H1 (cell line): Measurements from ENCODE around the gene KCNK7. TPM values are rescaled to one million over a fixed set of nuclear protein-coding genes. Genes with fewer than 3 reads are reported as not detected.
A peak's percentile ranks its signal among the peaks of the same experiment; 100 is the strongest.

ENCODE experiments used
- CTCF ChIA-PET: fragments of 300-600 bp; sonication (Branson Sonifier 250); formaldehyde crosslinking; loops from one replicate; lab custom pipeline; 2021; ENCODE audit not compliant: partially characterized antibody; lab: Charles Lee
- POLR2A ChIA-PET: fragments of 300-600 bp; sonication (Branson Sonifier 250); formaldehyde crosslinking; loops from one replicate; lab custom pipeline; 2021; ENCODE audit warnings: inconsistent platforms; ENCODE audit not compliant: partially characterized antibody; lab: Charles Lee
- DNase-seq, 2 experiments: peaks; one replicate each; pipeline versions ENCODE4 v3.0.0 to v3.0.0-alpha.2; 2010 to 2022; ENCODE audit warnings: low spot score in 2 of 2, low read depth in 1 of 2, mixed read lengths in 1 of 2
- FAIRE-seq: peaks from 2 replicates; lab custom pipeline; 2011; peaks lifted over from hg19 to GRCh38; lab: Jason Lieb, UNC
- H2AFZ ChIP-seq: 2 replicates; pipeline ENCODE4 v1.8.1; 2012; ENCODE audit warnings: low read length, inconsistent platforms
- H2AK5ac ChIP-seq: 2 replicates; pipeline ENCODE4 v1.6.1; 2013; ENCODE audit warnings: low read depth, low read length
- H2BK120ac ChIP-seq: replicated peaks from 2 replicates; pipeline ENCODE3; 2013; ENCODE audit warnings: low read depth, low read length, inconsistent platforms
- H2BK12ac ChIP-seq: 2 replicates; pipeline ENCODE4 v1.6.1; 2013; ENCODE audit warnings: low read depth, low read length
- H2BK15ac ChIP-seq: 2 replicates; pipeline ENCODE4 v1.6.1; 2013; ENCODE audit warnings: low read length
- H2BK20ac ChIP-seq: 2 replicates; pipeline ENCODE4 v1.6.1; 2013; ENCODE audit warnings: low read length
- H2BK5ac ChIP-seq: 2 replicates; pipeline ENCODE4 v1.6.1; 2013; ENCODE audit warnings: low read depth, low read length
- H3K14ac ChIP-seq: 2 replicates; pipeline ENCODE4 v1.6.1; 2013; ENCODE audit warnings: inconsistent platforms; ENCODE audit not compliant: insufficient read length
- H3K18ac ChIP-seq: 2 replicates; pipeline ENCODE4 v1.6.1; 2013; ENCODE audit warnings: low read length; ENCODE audit errors: extremely low read depth
- H3K23ac ChIP-seq: 2 replicates; pipeline ENCODE4 v1.6.1; 2013; ENCODE audit warnings: inconsistent platforms; ENCODE audit not compliant: insufficient read length
- H3K23me2 ChIP-seq: 2 replicates; pipeline ENCODE4 v1.6.1; 2013; ENCODE audit warnings: low read depth, low read length
- H3K27ac ChIP-seq: 2 replicates; pipeline ENCODE4 v1.6.1; 2011; ENCODE audit warnings: low read depth, low read length, inconsistent platforms
- H3K27me3 ChIP-seq, 4 experiments: replicated peaks in 1 of 4; 1 replicate in 1 of 4; 2 replicates in 3 of 4; pipeline versions ENCODE4 v1.6.1 to v1.8.1; 2011 to 2013; ENCODE audit warnings: low read length in 3 of 4, mild to moderate bottlenecking in 3 of 4, inconsistent platforms in 2 of 4, mixed read lengths in 2 of 4, moderate library complexity in 1 of 4; ENCODE audit not compliant: control insufficient read depth in 3 of 4, insufficient read depth in 3 of 4; ENCODE audit errors: extremely low read depth in 1 of 4
- H3K36me3 ChIP-seq, 4 experiments: 2 replicates each; pipeline versions ENCODE4 v1.6.1 to v1.8.1; 2011 to 2013; ENCODE audit warnings: mild to moderate bottlenecking in 4 of 4, low read length in 3 of 4, moderate library complexity in 2 of 4, control low read depth in 1 of 4, inconsistent platforms in 1 of 4; ENCODE audit not compliant: insufficient read depth in 4 of 4, control insufficient read depth in 2 of 4
- H3K4ac ChIP-seq: replicated peaks from 2 replicates; pipeline ENCODE3; 2013; ENCODE audit warnings: low read length, low read depth, mixed read lengths, inconsistent platforms; ENCODE audit not compliant: insufficient read length
- H3K4me1 ChIP-seq, 4 experiments: replicated peaks in 1 of 4; 1 replicate in 1 of 4; 2 replicates in 3 of 4; pipeline versions ENCODE4 v1.6.1 to v1.8.1; 2011 to 2013; ENCODE audit warnings: low read length in 3 of 4, inconsistent platforms in 2 of 4, mixed read lengths in 1 of 4; ENCODE audit not compliant: insufficient read depth in 4 of 4, control insufficient read depth in 3 of 4
- H3K4me2 ChIP-seq, 2 experiments: 2 replicates each; pipeline versions ENCODE4 v1.6.1 to v1.8.1; 2011 to 2013; ENCODE audit warnings: low read depth in 2 of 2, low read length in 2 of 2, control low read depth in 1 of 2, inconsistent platforms in 1 of 2, mild to moderate bottlenecking in 1 of 2; ENCODE audit not compliant: insufficient read depth in 1 of 2
- H3K4me3 ChIP-seq, 4 experiments: fragments of 200-600, 300-600 bp in 1 of 4; sonication (generic), shearing (Covaris generic), sonication (Bioruptor Twin) in 1 of 4; 2 replicates each; pipeline versions ENCODE4 v1.5.1 to v1.8.1; 2011 to 2016; ENCODE audit warnings: low read length in 4 of 4, low read depth in 3 of 4, control low read depth in 2 of 4, inconsistent platforms in 2 of 4, mild to moderate bottlenecking in 2 of 4, mixed read lengths in 1 of 4, moderate library complexity in 1 of 4; ENCODE audit not compliant: insufficient read depth in 2 of 4; ENCODE audit errors: extremely low read depth in 1 of 4
- H3K56ac ChIP-seq: replicated peaks from 2 replicates; pipeline ENCODE3; 2013; ENCODE audit warnings: low read depth, mild to moderate bottlenecking, mixed read lengths, low read length, inconsistent platforms; ENCODE audit not compliant: insufficient read length
- H3K79me1 ChIP-seq: 2 replicates; pipeline ENCODE4 v1.6.1; 2013; ENCODE audit warnings: low read depth, low read length, control low read depth
- H3K79me2 ChIP-seq, 2 experiments: 2 replicates each; pipeline versions ENCODE4 v1.6.1 to v1.8.1; 2012 to 2013; ENCODE audit warnings: low read length in 2 of 2, mild to moderate bottlenecking in 2 of 2, inconsistent platforms in 1 of 2; ENCODE audit not compliant: insufficient read depth in 2 of 2, control insufficient read depth in 1 of 2
- H3K9ac ChIP-seq, 4 experiments: replicated peaks in 1 of 4; 1 replicate in 1 of 4; 2 replicates in 3 of 4; pipeline versions ENCODE4 v1.6.1 to v1.8.1; 2011 to 2013; ENCODE audit warnings: low read depth in 3 of 4, low read length in 3 of 4, control low read depth in 2 of 4, mild to moderate bottlenecking in 2 of 4, moderate library complexity in 2 of 4, inconsistent platforms in 1 of 4; ENCODE audit errors: extremely low read depth in 1 of 4
- H3K9me3 ChIP-seq, 2 experiments: 2 replicates each; pipeline versions ENCODE4 v1.6.1 to v1.8.1; 2012 to 2013; ENCODE audit warnings: mild to moderate bottlenecking in 2 of 2, moderate library complexity in 2 of 2, control low read depth in 1 of 2, inconsistent platforms in 1 of 2, low read depth in 1 of 2, low read length in 1 of 2, mixed read lengths in 1 of 2; ENCODE audit not compliant: insufficient read depth in 2 of 2
- H4K20me1 ChIP-seq, 2 experiments: replicated peaks in 1 of 2; 2 replicates each; pipeline versions ENCODE3 to v1.8.1; 2011 to 2013; ENCODE audit warnings: inconsistent platforms in 2 of 2, low read length in 2 of 2, mild to moderate bottlenecking in 1 of 2; ENCODE audit not compliant: insufficient read depth in 2 of 2, control insufficient read depth in 1 of 2
- H4K5ac ChIP-seq: 2 replicates; pipeline ENCODE4 v1.6.1; 2013; ENCODE audit warnings: low read length, low read depth, mixed read lengths, inconsistent platforms; ENCODE audit not compliant: insufficient read length
- H4K8ac ChIP-seq: 2 replicates; pipeline ENCODE4 v1.8.0; 2013; ENCODE audit warnings: mild to moderate bottlenecking, moderate library complexity, low read length, inconsistent platforms; ENCODE audit not compliant: insufficient read depth; ENCODE audit errors: extremely low read depth
- H4K91ac ChIP-seq: replicated peaks from 2 replicates; pipeline ENCODE3; 2013; ENCODE audit warnings: low read length, mixed read lengths, inconsistent platforms; ENCODE audit not compliant: insufficient read length
- CBX5 ChIP-seq: fragments of 300-800, 300-1000 bp; sonication (generic); IDR thresholded peaks from 2 replicates; pipeline ENCODE4 v1.7.1; 2016; ENCODE audit warnings: antibody characterized with exemption, low read length, low read depth
- CREB1 ChIP-seq: IDR thresholded peaks from 2 replicates; pipeline ENCODE4 v1.6.1; 2012; ENCODE audit warnings: inconsistent platforms
- CTBP2 ChIP-seq: IDR thresholded peaks from 2 replicates; pipeline ENCODE4 v1.7.0; 2011; ENCODE audit warnings: borderline replicate concordance, mild to moderate bottlenecking, moderate library complexity, mixed read lengths, low read length; ENCODE audit not compliant: insufficient read depth, insufficient read length
- EGR1 ChIP-seq: IDR thresholded peaks from 2 replicates; pipeline ENCODE4 v1.6.1; 2011; ENCODE audit warnings: low read depth, low read length, borderline replicate concordance
- GABPA ChIP-seq: IDR thresholded peaks from 2 replicates; pipeline ENCODE4 v1.6.1; 2011; ENCODE audit warnings: mild to moderate bottlenecking, low read length, moderate library complexity, borderline replicate concordance; ENCODE audit not compliant: insufficient read depth
- GTF2F1 ChIP-seq: IDR thresholded peaks from 2 replicates; pipeline ENCODE4 v1.6.1; 2012; ENCODE audit warnings: low read depth, low read length, improper control_type of control experiment, borderline replicate concordance
- HDAC2 ChIP-seq, 2 experiments: fragments of 300-600 bp in 1 of 2; sonication (generic) in 1 of 2; IDR thresholded peaks; 2 replicates each; pipeline ENCODE4 v1.6.1; 2011 to 2012; ENCODE audit warnings: low read depth in 2 of 2, low read length in 2 of 2, mild to moderate bottlenecking in 2 of 2, moderate library complexity in 2 of 2, borderline replicate concordance in 1 of 2, inconsistent platforms in 1 of 2
- RFX5 ChIP-seq: IDR thresholded peaks from 2 replicates; pipeline ENCODE4 v1.6.1; 2011; ENCODE audit warnings: low read depth, low read length, improper control_type of control experiment, borderline replicate concordance
- SAP30 ChIP-seq: fragments of 300-600 bp; sonication (generic); IDR thresholded peaks from 2 replicates; pipeline ENCODE4 v1.7.1; 2012; ENCODE audit warnings: low read length, moderate library complexity, mild to moderate bottlenecking, inconsistent platforms; ENCODE audit not compliant: insufficient read depth, insufficient replicate concordance
- SIN3A ChIP-seq, 2 experiments: IDR thresholded peaks in 1 of 2; conservative IDR thresholded peaks in 1 of 2; 2 replicates each; pipeline ENCODE4 v1.6.1; 2011 to 2012; ENCODE audit warnings: low read length in 2 of 2, improper control_type of control experiment in 1 of 2, low read depth in 1 of 2, mild to moderate bottlenecking in 1 of 2
- SP4 ChIP-seq: IDR thresholded peaks from 2 replicates; pipeline ENCODE4 v1.6.1; 2012; ENCODE audit warnings: low read length, inconsistent platforms
- TCF12 ChIP-seq: IDR thresholded peaks from 2 replicates; pipeline ENCODE4 v1.6.1; 2011; ENCODE audit warnings: low read depth, mild to moderate bottlenecking, low read length
- WGBS, 2 experiments: shearing (Covaris generic) in 1 of 2; methylation state at CpG; one replicate each; pipeline versions ENCODE4 v1.1.6 to v1.1.7; 2013 to 2015; ENCODE audit warnings: low lambda C conversion rate in 2 of 2, mixed read lengths in 2 of 2, inconsistent platforms in 1 of 2, low coverage in 1 of 2, missing lambda C conversion rate in 1 of 2; ENCODE audit not compliant: insufficient replicate concordance in 2 of 2, insufficient coverage in 1 of 2, insufficient read length in 1 of 2; ENCODE audit errors: extremely low coverage in 1 of 2, missing lambda C conversion rate in 1 of 2; 5-methylcytosine and 5-hydroxymethylcytosine counted together
- polyA plus RNA-seq, 7 experiments: library from polyadenylated mRNA; depleted of rRNA in 3 of 7; stranded (reverse) in 5 of 7; unstranded in 2 of 7; fragments of >200 nt in 5 of 7; fragments of 200-250 nt in 2 of 7; gene quantifications; 1 replicate in 5 of 7; 2 replicates in 1 of 7; 4 replicates in 1 of 7; pipeline versions ENCODE4 v1.2.1 to v1.2.3, GENCODE V29; 2011 to 2013; ENCODE audit warnings: missing spikeins in 2 of 7, mixed read lengths in 2 of 7
- total RNA-seq: library from RNA; stranded (reverse); fragmentation: NEBNext Ultra II Directional; extraction: Animal tissue kit (Norgen Biotek cat#: 25700); gene quantifications from 2 replicates; pipeline ENCODE4 v1.2.1, GENCODE V29; 2021

The KCNK7 gene
- total and polyA plus RNA-seq, 2 of the 8 experiments (the other 6 are each of a cell fraction or from before 2014, with no cell fraction given), result 0.74 to 1.0 TPM

GRCh38 chr11:65584723-65585171 lies 10.9 kb downstream of the KCNK7 start:
- no peak overlapping the region for H3K23ac ChIP-seq
- H2BK120ac ChIP-seq, result no peak overlapping the region
- no peak overlapping the region for H4K91ac ChIP-seq
- H3K9me3 ChIP-seq, result no peaks in the 10 kb centered on the region
- H3K4me1 ChIP-seq, result peaks cover 0 to 22% (median 6%) of the 10 kb centered on the region in 4 experiments; a peak in 6 of 7 replicates
- no peaks in the 10 kb centered on the region for H3K36me3 ChIP-seq
- no peak overlapping the region for H3K9ac ChIP-seq
- H3K56ac ChIP-seq, result no peak overlapping the region
- no peak overlapping the region for H2BK5ac ChIP-seq
- H3K79me1 ChIP-seq, result no peaks in the 10 kb centered on the region
- peak in 1 of 2 experiments; percentile 72 for DNase-seq
- no peak for FAIRE-seq
- no peak overlapping the region for H2AFZ ChIP-seq
- peaks cover 0 to 2% of the 10 kb centered on the region in 2 experiments for H4K20me1 ChIP-seq
- no peak overlapping the region for H2BK12ac ChIP-seq
- peaks cover 20 to 47% (median 39%) of the 10 kb centered on the region in 4 experiments; a peak in 6 of 7 replicates for H3K27me3 ChIP-seq
- WGBS, 2 experiments, result 10% methylated on average over 46 of the region's 46 CpGs; no CpG with 5 or more reads in 1 of the 2 experiments
- H4K8ac ChIP-seq, result no peak overlapping the region
- H2AK5ac ChIP-seq, result no peak overlapping the region
- H2BK15ac ChIP-seq, result no peak overlapping the region
- H3K18ac ChIP-seq, result no peak overlapping the region
- H3K4me2 ChIP-seq, result peak overlapping the region; percentile 54 to 85
- H3K23me2 ChIP-seq, result peaks cover 3% of the 10 kb centered on the region; the same call in 1 of the 2 replicates
- no peaks in the 10 kb centered on the region for H3K79me2 ChIP-seq
- no peak overlapping the region for H4K5ac ChIP-seq
- peak overlapping the region; percentile 8 to 55 (median 32); a peak in 7 of 8 replicates for H3K4me3 ChIP-seq
- ChIA-PET CTCF (interaction anchor here (1.0 to 14.5 kb wide), 9 partner anchors 9 to 169 kb away, joined by 3 to 227 read pairs (median 21); partner anchors contain the start of genes EHBP1L1, FAM89B, KCNK7 and ZNRD2), POLR2A (interaction anchor here (0.5 to 4.4 kb wide), 10 partner anchors 9 to 91 kb away, joined by 3 to 36 read pairs (median 4); partner anchors contain the start of genes EHBP1L1, FAM89B, KCNK7 and MALAT1)
- no peak overlapping the region for H3K14ac ChIP-seq
- H3K4ac ChIP-seq, result no peak overlapping the region
- H2BK20ac ChIP-seq, result no peak overlapping the region
- no peak overlapping the region for H3K27ac ChIP-seq
- TF ChIP-seq TCF12 (no peak), GABPA (no peak), CBX5 (no peak), SIN3A (conservative IDR thresholded peaks at IDR 0.05 in 1 of 2, IDR thresholded peaks at IDR 0.05 in 1 of 2; ENCODE audit: low read depth in 1 of 2, low read length in 2 of 2) (peak in 1 of 2 experiments; percentile 34; a peak in 1 of 4 replicates), SAP30 (no peak), GTF2F1 (no peak), SP4 (no peak), RFX5 (0 out of 2 replicates have a peak, but pooled peaks have one; percentile 32), HDAC2 (IDR thresholded peaks at IDR 0.05; ENCODE audit: borderline replicate concordance in 1 of 2, low read depth in 2 of 2, low read length in 2 of 2) (no peak), CTBP2 (no peak), CREB1 (peak; percentile 24; the same call in 1 of the 2 replicates), EGR1 (no peak)
